Vagina (tissue), 2 donors: ENCODE measurements around the gene BCAS3. TPM values are rescaled to one million over a fixed set of nuclear protein-coding genes. Genes with fewer than 3 reads are reported as not detected.

Source experiments
- DNase-seq, 2 donors: peaks; one replicate each; pipeline ENCODE4 v3.0.0-alpha.2; 2017; ENCODE audit errors: extremely low spot score in 2 of 2
- H3K27ac ChIP-seq: fragments of 200-600 bp; sonication (generic); one replicate; pipeline ENCODE4 v1.5.1; 2019
- H3K27me3 ChIP-seq: fragments of 200-600 bp; sonication (generic); one replicate; pipeline ENCODE4 v1.5.1; 2019
- H3K36me3 ChIP-seq, 2 donors: fragments of 200-600 bp; sonication (generic); one replicate each; pipeline ENCODE4 v1.5.1; 2017 to 2019
- H3K4me1 ChIP-seq: fragments of 200-600 bp; sonication (generic); one replicate; pipeline ENCODE4 v1.5.1; 2019
- H3K4me3 ChIP-seq, 2 donors: fragments of 200-600 bp; sonication (generic); 1 replicate in 1 of 2; 2 replicates in 1 of 2; pipeline ENCODE4 v1.5.1; 2016 to 2019
- H3K9me3 ChIP-seq: fragments of 200-600 bp; sonication (generic); one replicate; pipeline ENCODE4 v1.5.1; 2019
- CTCF ChIP-seq, 3 experiments: fragments of 450-650 bp in 2 of 3; fragments of 200-600 bp in 1 of 3; sonication (generic) in 1 of 3; IDR thresholded peaks; one replicate each; pipeline ENCODE4 v1.5.1; 2017 to 2019; ENCODE audit warnings: antibody characterized with exemption in 3 of 3, mild to moderate bottlenecking in 2 of 3, moderate library complexity in 2 of 3
- POLR2A ChIP-seq, 2 donors: fragments of 450-650 bp; IDR thresholded peaks; one replicate each; pipeline ENCODE4 v1.6.1; 2017; ENCODE audit warnings: antibody characterized with exemption in 2 of 2, mild to moderate bottlenecking in 2 of 2, moderate library complexity in 2 of 2
- POLR2AphosphoS5 ChIP-seq, 2 donors: sonication (generic); formaldehyde crosslinking; IDR thresholded peaks; one replicate each; pipeline ENCODE4 v1.9.0; 2017; ENCODE audit warnings: antibody characterized with exemption in 2 of 2, mild to moderate bottlenecking in 2 of 2, low read depth in 1 of 2; ENCODE audit not compliant: insufficient read depth in 1 of 2
- intact Hi-C: fragments of 100-400 bp; cut with DNase I; formaldehyde crosslinking; loops from one replicate; pipeline ENCODE4 v1.15.1; 2023
- total RNA-seq: library from RNA; depleted of rRNA; stranded (reverse); fragments of >200 nt; gene quantifications from one replicate; pipeline ENCODE4 v1.2.3, GENCODE V29; 2016

BCAS3 gene
- total RNA-seq, 1 donor from 2014 or later, result 33.1 TPM

- DNase-seq, result no peak
- Histone ChIP-seq H3K9me3 (no peaks in the 10 kb centered on the region), H3K4me3 (no peak overlapping the region), H3K27ac (peak overlapping the region; percentile 47), H3K27me3 (no peaks in the 10 kb centered on the region), H3K36me3 (no peaks in the 10 kb centered on the region), H3K4me1 (peaks cover 35% of the 10 kb centered on the region)
- intact Hi-C loops, result loop anchor here (5.0 kb wide), 1 partner anchor 81 kb away; no protein-coding TSS in a partner anchor
- TF ChIP-seq POLR2AphosphoS5 (IDR thresholded peaks at IDR 0.05; ENCODE audit: insufficient read depth in 1 of 2, low read depth in 1 of 2) (no peak), POLR2A (IDR thresholded peaks at IDR 0.05) (no peak), CTCF (IDR thresholded peaks at IDR 0.05) (no peak)
Observed at GRCh38 chr17:61338000-61338798, 660.5 kb downstream of the BCAS3 start.

GRCh38 chr17:61338874-61339478 lies 661.3 kb downstream of the BCAS3 start:
- TF ChIP-seq CTCF (IDR thresholded peaks at IDR 0.05) (no peak), POLR2A (IDR thresholded peaks at IDR 0.05) (no peak), POLR2AphosphoS5 (IDR thresholded peaks at IDR 0.05; ENCODE audit: insufficient read depth in 1 of 2, low read depth in 1 of 2) (no peak)
- no peak for DNase-seq
- H3K36me3 ChIP-seq, result no peaks in the 10 kb centered on the region
- H3K27me3 ChIP-seq, result no peaks in the 10 kb centered on the region
- H3K4me1 ChIP-seq, result peaks cover 35% of the 10 kb centered on the region
- H3K27ac ChIP-seq, result peak overlapping the region; percentile 47
- H3K4me3 ChIP-seq, result no peak overlapping the region
- no peaks in the 10 kb centered on the region for H3K9me3 ChIP-seq
- intact Hi-C loops, result loop anchor here (5.0 kb wide), 1 partner anchor 82 kb away; no protein-coding TSS in a partner anchor

GRCh38 chr17:61340431-61341209 lies 663.0 kb downstream of the BCAS3 start:
- peaks cover 33% of the 10 kb centered on the region for H3K4me1 ChIP-seq
- TF ChIP-seq CTCF (IDR thresholded peaks at IDR 0.05) (no peak), POLR2A (IDR thresholded peaks at IDR 0.05) (no peak), POLR2AphosphoS5 (IDR thresholded peaks at IDR 0.05; ENCODE audit: insufficient read depth in 1 of 2, low read depth in 1 of 2) (no peak)
- DNase-seq, result no peak
- no peaks in the 10 kb centered on the region for H3K27me3 ChIP-seq
- H3K9me3 ChIP-seq, result no peaks in the 10 kb centered on the region
- H3K27ac ChIP-seq, result no peak overlapping the region
- intact Hi-C loops, result no loop called here
- H3K36me3 ChIP-seq, result no peaks in the 10 kb centered on the region
- no peak overlapping the region for H3K4me3 ChIP-seq

- Histone ChIP-seq H3K27me3 (no peaks in the 10 kb centered on the region), H3K27ac (no peak overlapping the region), H3K4me1 (peaks cover 8% of the 10 kb centered on the region), H3K4me3 (no peak overlapping the region), H3K36me3 (no peaks in the 10 kb centered on the region), H3K9me3 (no peaks in the 10 kb centered on the region)
- no peak for DNase-seq
- no peak for TF ChIP-seq POLR2AphosphoS5 (IDR thresholded peaks at IDR 0.05; ENCODE audit: insufficient read depth in 1 of 2, low read depth in 1 of 2)
- no peak for TF ChIP-seq CTCF (IDR thresholded peaks at IDR 0.05)
- TF ChIP-seq POLR2A (IDR thresholded peaks at IDR 0.05), result no peak
- intact Hi-C loops, result no loop called here
Observed at GRCh38 chr17:61343576-61343975, 665.9 kb downstream of the BCAS3 start.
